HEK293T (cell line): Measurements from ENCODE around the gene TMEM33.

Experiments used
- CTCF ChIA-PET: fragments of 350-600 bp; formaldehyde crosslinking; extraction: SDS; loops from one replicate; lab custom pipeline; 2021; ENCODE audit warnings: antibody characterized with exemption, inconsistent platforms; lab: Yijun Ruan, JAX
- POLR2A ChIA-PET: fragments of 350-600 bp; formaldehyde crosslinking; extraction: SDS; loops from one replicate; lab custom pipeline; 2020; ENCODE audit warnings: antibody characterized with exemption, inconsistent platforms; lab: Yijun Ruan, JAX
- DNase-seq: peaks from one replicate; pipeline ENCODE4 v3.0.0; 2012; ENCODE audit warnings: mixed read lengths; ENCODE audit errors: extremely low spot score
- ARNT ChIP-seq: fragments of 450-650 bp; IDR thresholded peaks from 2 replicates; pipeline ENCODE4 v1.6.1; 2017; ENCODE audit warnings: mild to moderate bottlenecking
- BHLHE40 ChIP-seq: fragments of 450-650 bp; IDR thresholded peaks from 2 replicates; pipeline ENCODE4 v1.6.1; 2016; ENCODE audit warnings: mild to moderate bottlenecking, moderate library complexity, borderline replicate concordance
- CTBP1 ChIP-seq: fragments of 450-650 bp; IDR thresholded peaks from 2 replicates; pipeline ENCODE4 v1.6.1; 2016; ENCODE audit warnings: borderline replicate concordance
- ELF4 ChIP-seq: fragments of 450-650 bp; IDR thresholded peaks from 2 replicates; pipeline ENCODE4 v1.6.1; 2017; ENCODE audit warnings: antibody characterized with exemption
- FOXA1 ChIP-seq: fragments of 450-650 bp; IDR thresholded peaks from 2 replicates; pipeline ENCODE4 v1.6.1; 2016; ENCODE audit warnings: mild to moderate bottlenecking
- FOXK2 ChIP-seq: fragments of 450-650 bp; IDR thresholded peaks from 2 replicates; pipeline ENCODE4 v1.6.1; 2016; ENCODE audit warnings: mild to moderate bottlenecking
- FOXM1 ChIP-seq: fragments of 450-650 bp; IDR thresholded peaks from 2 replicates; pipeline ENCODE4 v1.6.1; 2017; ENCODE audit warnings: mild to moderate bottlenecking, borderline replicate concordance
- HDGF ChIP-seq: fragments of 450-650 bp; IDR thresholded peaks from 2 replicates; pipeline ENCODE4 v1.6.1; 2017; ENCODE audit warnings: antibody characterized with exemption, borderline replicate concordance
- L3MBTL2 ChIP-seq: fragments of 450-650 bp; conservative IDR thresholded peaks from 2 replicates; pipeline ENCODE4 v1.6.1; 2016; ENCODE audit warnings: mild to moderate bottlenecking
- LEF1 ChIP-seq: fragments of 450-650 bp; IDR thresholded peaks from 2 replicates; pipeline ENCODE4 v1.6.1; 2017; ENCODE audit warnings: mild to moderate bottlenecking, borderline replicate concordance
- NFRKB ChIP-seq: fragments of 450-650 bp; IDR thresholded peaks from 2 replicates; pipeline ENCODE4 v1.6.1; 2016; ENCODE audit warnings: mild to moderate bottlenecking, moderate library complexity
- SP1 ChIP-seq: fragments of 450-650 bp; IDR thresholded peaks from 2 replicates; pipeline ENCODE4 v1.6.1; 2017
- SUZ12 ChIP-seq: fragments of 450-650 bp; IDR thresholded peaks from 2 replicates; pipeline ENCODE4 v1.6.1; 2016; ENCODE audit warnings: mild to moderate bottlenecking
- TARDBP ChIP-seq: fragments of 450-650 bp; IDR thresholded peaks from 2 replicates; pipeline ENCODE4 v1.6.1; 2016
- ZNF384 ChIP-seq: fragments of 450-650 bp; IDR thresholded peaks from 2 replicates; pipeline ENCODE4 v1.6.1; 2016
- TF ChIP-seq, protein P1 (sequence below): fragments of 450-650 bp; IDR thresholded peaks from 2 replicates; pipeline ENCODE4 v1.6.1; 2016

Gene TMEM33

DNA sequence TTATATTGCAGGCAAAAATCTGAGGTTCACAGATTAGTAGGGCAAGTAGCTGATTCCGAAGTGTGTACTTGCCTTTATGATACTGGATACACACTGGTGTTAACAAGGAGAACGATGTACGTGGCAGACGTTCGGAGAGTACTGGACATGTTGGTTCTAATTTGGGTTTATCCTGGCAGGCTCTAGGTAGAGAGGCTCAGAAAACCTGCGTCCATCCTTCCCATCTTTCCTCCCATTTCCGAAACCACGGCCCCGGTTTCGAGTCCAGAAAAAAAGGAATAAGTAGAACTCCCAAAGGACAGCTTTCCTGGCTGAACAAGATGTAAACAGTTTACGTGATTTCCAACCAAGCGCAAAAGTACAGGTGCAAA, 54.8 kb downstream of the TMEM33 start:
- TF ChIP-seq FOXM1 (no peak), CTBP1 (peak; percentile 42; the same call in 1 of the 2 replicates), SUZ12 (no peak)
- TF ChIP-seq, protein P1, sequence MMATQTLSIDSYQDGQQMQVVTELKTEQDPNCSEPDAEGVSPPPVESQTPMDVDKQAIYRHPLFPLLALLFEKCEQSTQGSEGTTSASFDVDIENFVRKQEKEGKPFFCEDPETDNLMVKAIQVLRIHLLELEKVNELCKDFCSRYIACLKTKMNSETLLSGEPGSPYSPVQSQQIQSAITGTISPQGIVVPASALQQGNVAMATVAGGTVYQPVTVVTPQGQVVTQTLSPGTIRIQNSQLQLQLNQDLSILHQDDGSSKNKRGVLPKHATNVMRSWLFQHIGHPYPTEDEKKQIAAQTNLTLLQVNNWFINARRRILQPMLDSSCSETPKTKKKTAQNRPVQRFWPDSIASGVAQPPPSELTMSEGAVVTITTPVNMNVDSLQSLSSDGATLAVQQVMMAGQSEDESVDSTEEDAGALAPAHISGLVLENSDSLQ: no peak
- ChIA-PET CTCF (interaction anchor here (0.6 kb wide), 1 partner anchor 846 kb away, joined by 3 read pairs; no protein-coding TSS in a partner anchor), POLR2A (interaction anchor here (1.0 to 1.7 kb wide), 3 partner anchors 11 to 23 kb away, joined by 3 to 6 read pairs (median 4); no protein-coding TSS in a partner anchor)
- no peak for DNase-seq

DNA sequence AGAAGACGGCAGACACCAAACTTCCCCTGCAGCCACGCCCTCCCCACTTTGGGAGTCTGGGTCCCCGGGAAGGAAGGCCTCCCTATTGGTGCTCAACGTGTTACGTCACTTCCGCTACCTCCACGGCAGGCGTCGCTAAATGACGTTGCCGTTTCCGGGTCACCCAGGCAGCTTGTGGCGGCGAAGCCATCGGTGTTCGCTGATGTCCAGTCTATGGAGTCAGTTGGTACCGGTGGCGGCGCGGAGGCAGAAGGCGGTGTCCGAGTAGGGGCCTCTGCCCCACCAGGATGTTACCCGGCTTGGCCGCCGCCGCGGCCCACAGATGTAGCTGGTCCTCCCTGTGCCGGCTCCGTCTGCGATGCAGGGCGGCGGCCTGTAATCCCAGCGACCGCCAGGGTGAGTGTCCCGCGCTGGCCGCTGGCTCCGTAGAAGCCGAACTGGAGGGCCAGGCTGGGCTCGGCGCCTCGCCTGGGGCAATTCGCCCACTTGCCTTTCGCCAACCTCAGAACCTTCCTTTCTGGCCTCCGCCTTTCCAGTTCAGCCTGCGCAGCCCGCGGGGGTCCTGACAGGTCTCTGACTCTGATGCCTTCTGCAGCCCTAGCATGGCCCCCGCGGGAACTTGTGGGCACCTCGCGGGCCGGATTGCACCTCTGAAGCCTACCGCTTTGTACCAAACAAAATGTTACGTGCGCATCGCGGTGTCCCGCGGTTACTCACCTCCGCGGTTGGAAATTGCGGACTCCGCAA, 55.3 kb downstream of the TMEM33 start, which contains the start of gene SLC30A9:
Gene SLC30A9 (plus strand): TSS at position 166 of the 747 bp plus-strand sequence. CDS start 122 bp downstream, at position 288.
- TF ChIP-seq FOXM1: no peak
- peak; percentile 70 for TF ChIP-seq ELF4
- peak; percentile 94 for DNase-seq
- POLR2A ChIA-PET: interaction anchor here (1.0 to 1.7 kb wide), 3 partner anchors 11 to 24 kb away, joined by 3 to 6 read pairs (median 4); no protein-coding TSS in a partner anchor
- CTCF ChIA-PET: no interaction called here

- ChIA-PET POLR2A (no interaction called here), CTCF (no interaction called here)
- peak; percentile 10 for DNase-seq
- TF ChIP-seq BHLHE40: no peak
- TF ChIP-seq, protein P1: no peak
- TF ChIP-seq ELF4: no peak
- TF ChIP-seq L3MBTL2: no peak
- TF ChIP-seq HDGF: no peak
- no peak for TF ChIP-seq SP1
- no peak for TF ChIP-seq CTBP1
- TF ChIP-seq LEF1: no peak
- no peak for TF ChIP-seq NFRKB
- no peak for TF ChIP-seq FOXK2
- no peak for TF ChIP-seq ZNF384
- TF ChIP-seq TARDBP: no peak
Measured at GRCh38 chr4:41991916-41992767, 56.9 kb downstream of the TMEM33 start.

- DNase-seq: no peak
- ChIA-PET CTCF (no interaction called here), POLR2A (no interaction called here)
- TF ChIP-seq ELF4 (no peak), ARNT (no peak), FOXK2 (no peak), FOXM1 (no peak)
Measured at GRCh38 chr4:41992967-41993857, 58.0 kb downstream of the TMEM33 start.

DNA sequence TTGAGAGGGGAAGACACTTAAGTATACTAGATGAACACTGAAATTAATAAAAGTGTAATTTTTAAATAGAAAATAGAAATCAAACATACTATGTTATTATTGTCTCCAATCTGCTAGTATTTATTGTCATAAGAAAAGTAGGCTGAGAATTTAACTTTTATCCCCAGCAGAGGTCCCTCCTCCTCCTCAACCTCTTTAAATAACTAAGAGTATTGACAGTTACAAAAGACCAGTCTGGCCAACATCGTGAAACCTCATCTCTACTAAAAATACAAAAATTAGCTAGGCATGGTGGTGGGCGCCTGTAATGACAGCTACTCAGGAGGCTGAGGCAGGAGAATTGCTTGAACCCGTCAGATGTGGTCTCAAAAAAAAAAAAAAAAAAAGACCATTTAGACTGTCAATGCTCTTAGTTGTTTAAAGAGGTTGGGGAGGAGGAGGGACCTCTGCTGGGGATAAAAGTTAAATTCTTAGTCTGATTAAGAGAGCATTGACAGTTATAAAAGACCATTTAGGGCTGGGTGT, 59.3 kb downstream of the TMEM33 start:
- POLR2A ChIA-PET: no interaction called here

More for the DNA sequence above, 59.3 kb downstream of the TMEM33 start:
- TF ChIP-seq ARNT (no peak), ZNF384 (peak; percentile 66), BHLHE40 (no peak), LEF1 (no peak), CTBP1 (no peak), TARDBP (no peak), FOXK2 (no peak), SUZ12 (no peak), NFRKB (no peak), FOXA1 (no peak), HDGF (no peak)
- TF ChIP-seq, protein P1: peak; percentile 44; the same call in 1 of the 2 replicates
- DNase-seq: no peak
- CTCF ChIA-PET: no interaction called here
